GM19438 (cell line): ENCODE data around the gene SCCPDH.

Experiments used
- ATAC-seq: cut with Tn5 transposase; IDR thresholded peaks from one replicate; pipeline ENCODE4 v1.9.1; 2021; ENCODE audit warnings: low read depth; ENCODE audit not compliant: unreplicated experiment

The SCCPDH gene

GRCh38 chr1:246782120-246782900, 58.1 kb downstream of the SCCPDH start:
- peak; percentile 55 for ATAC-seq

GRCh38 chr1:246784621-246785493, 60.6 kb downstream of the SCCPDH start:
- ATAC-seq, result peak; percentile 57

GRCh38 chr1:246785494-246786111, 61.4 kb downstream of the SCCPDH start:
- no peak for ATAC-seq

GRCh38 chr1:246786606-246787238, 62.5 kb downstream of the SCCPDH start:
- ATAC-seq, result no peak

- ATAC-seq, result no peak
Measured at GRCh38 chr1:246787781-246788513, 63.7 kb downstream of the SCCPDH start.

GRCh38 chr1:246788895-246789338, 64.7 kb downstream of the SCCPDH start:
- ATAC-seq, result no peak

- ATAC-seq, result no peak
Measured at GRCh38 chr1:246789454-246790339, 65.5 kb downstream of the SCCPDH start.

GRCh38 chr1:246790364-246790763, 66.2 kb downstream of the SCCPDH start:
- no peak for ATAC-seq

- no peak for ATAC-seq
Measured at GRCh38 chr1:246790833-246791232, 66.6 kb downstream of the SCCPDH start.

GRCh38 chr1:246791303-246791918, 67.2 kb downstream of the SCCPDH start:
- no peak for ATAC-seq

- no peak for ATAC-seq
Measured at GRCh38 chr1:246792603-246793002, 68.4 kb downstream of the SCCPDH start.

- no peak for ATAC-seq
Measured at GRCh38 chr1:246793356-246793896, 69.2 kb downstream of the SCCPDH start.

- no peak for ATAC-seq
Measured at GRCh38 chr1:246794048-246794827, 70.0 kb downstream of the SCCPDH start.

GRCh38 chr1:246794828-246795671, 70.8 kb downstream of the SCCPDH start:
- ATAC-seq, result no peak

GRCh38 chr1:246795906-246796694, 71.9 kb downstream of the SCCPDH start:
- ATAC-seq, result no peak

GRCh38 chr1:246797157-246797556, 72.9 kb downstream of the SCCPDH start:
- ATAC-seq, result no peak
